ENCODE data around the gene RBKS. TPM values are rescaled to one million over a fixed set of nuclear protein-coding genes. Genes with fewer than 3 reads are reported as not detected.
A peak's percentile ranks its signal among the peaks of the same experiment; 100 is the strongest.

The RBKS gene
- polyA plus RNA-seq, 4 donors: 19.8 to 72.0 (median 33.2) TPM

- Histone ChIP-seq H3K36me3 (ENCODE audit: control insufficient read depth in 3 of 3, insufficient read depth in 2 of 3, low read depth in 1 of 3, low read length in 3 of 3) (peaks cover 0 to 3% (median 0%) of the 10 kb centered on the region in 3 donors), H3K27me3 (ENCODE audit: control insufficient read depth in 3 of 3, insufficient read depth in 3 of 3, low read length in 3 of 3) (no peaks in the 10 kb centered on the region), H3K4me3 (ENCODE audit: low read depth in 1 of 3, low read length in 3 of 3) (no peak overlapping the region), H3K4me1 (ENCODE audit: control insufficient read depth in 3 of 3, insufficient read depth in 2 of 3, low read depth in 1 of 3, low read length in 2 of 3) (peaks cover 0 to 4% (median 0%) of the 10 kb centered on the region in 3 donors), H3K9me3 (ENCODE audit: control insufficient read depth in 2 of 2, insufficient read depth in 1 of 2, low read depth in 1 of 2, low read length in 1 of 2) (no peaks in the 10 kb centered on the region), H3K27ac (ENCODE audit: low read depth in 1 of 3, low read length in 2 of 3) (no peak overlapping the region)
- DNase-seq (no peak), FAIRE-seq (no peak)
Measured at GRCh38 chr2:27860111-27860510, 30.1 kb downstream of the RBKS start.

GRCh38 chr2:27857417-27858172, 32.6 kb downstream of the RBKS start:
- Histone ChIP-seq H3K4me1 (ENCODE audit: control insufficient read depth in 3 of 3, insufficient read depth in 2 of 3, low read depth in 1 of 3, low read length in 2 of 3) (peaks cover 0 to 5% (median 2%) of the 10 kb centered on the region in 3 donors), H3K27me3 (ENCODE audit: control insufficient read depth in 3 of 3, insufficient read depth in 3 of 3, low read length in 3 of 3) (no peaks in the 10 kb centered on the region), H3K4me3 (ENCODE audit: low read depth in 1 of 3, low read length in 3 of 3) (no peak overlapping the region), H3K9me3 (ENCODE audit: control insufficient read depth in 2 of 2, insufficient read depth in 1 of 2, low read depth in 1 of 2, low read length in 1 of 2) (no peaks in the 10 kb centered on the region), H3K27ac (ENCODE audit: low read depth in 1 of 3, low read length in 2 of 3) (no peak overlapping the region), H3K36me3 (ENCODE audit: control insufficient read depth in 3 of 3, insufficient read depth in 2 of 3, low read depth in 1 of 3, low read length in 3 of 3) (peaks cover 0 to 6% (median 0%) of the 10 kb centered on the region in 3 donors)
- DNase-seq (no peak), FAIRE-seq (no peak)
- WGBS, 3 donors: 81 to 92% (median 90%) methylated on average over 4 of the region's 4 CpGs

GRCh38 chr2:27856956-27857355, 33.2 kb downstream of the RBKS start:
- H3K27ac ChIP-seq (ENCODE audit: low read depth in 1 of 3, low read length in 2 of 3): no peak overlapping the region
- H3K27me3 ChIP-seq (ENCODE audit: control insufficient read depth in 3 of 3, insufficient read depth in 3 of 3, low read length in 3 of 3): no peaks in the 10 kb centered on the region
- 92 to 95% (median 93%) methylated on average over 3 of the region's 3 CpGs for WGBS, 3 donors
- no peak overlapping the region for H3K4me3 ChIP-seq (ENCODE audit: low read depth in 1 of 3, low read length in 3 of 3)
- H3K9me3 ChIP-seq (ENCODE audit: control insufficient read depth in 2 of 2, insufficient read depth in 1 of 2, low read depth in 1 of 2, low read length in 1 of 2): no peaks in the 10 kb centered on the region
- DNase-seq (no peak), FAIRE-seq (no peak)
- peaks cover 0 to 5% (median 2%) of the 10 kb centered on the region in 3 donors for H3K4me1 ChIP-seq (ENCODE audit: control insufficient read depth in 3 of 3, insufficient read depth in 2 of 3, low read depth in 1 of 3, low read length in 2 of 3)
- H3K36me3 ChIP-seq (ENCODE audit: control insufficient read depth in 3 of 3, insufficient read depth in 2 of 3, low read depth in 1 of 3, low read length in 3 of 3): peaks cover 0 to 5% (median 0%) of the 10 kb centered on the region in 3 donors

GRCh38 chr2:27856386-27856785, 33.8 kb downstream of the RBKS start:
- Histone ChIP-seq H3K4me3 (ENCODE audit: low read depth in 1 of 3, low read length in 3 of 3) (no peak overlapping the region), H3K27ac (ENCODE audit: low read depth in 1 of 3, low read length in 2 of 3) (no peak overlapping the region), H3K36me3 (ENCODE audit: control insufficient read depth in 3 of 3, insufficient read depth in 2 of 3, low read depth in 1 of 3, low read length in 3 of 3) (peaks cover 0 to 3% (median 0%) of the 10 kb centered on the region in 3 donors), H3K9me3 (ENCODE audit: control insufficient read depth in 2 of 2, insufficient read depth in 1 of 2, low read depth in 1 of 2, low read length in 1 of 2) (no peaks in the 10 kb centered on the region), H3K27me3 (ENCODE audit: control insufficient read depth in 3 of 3, insufficient read depth in 3 of 3, low read length in 3 of 3) (no peaks in the 10 kb centered on the region), H3K4me1 (ENCODE audit: control insufficient read depth in 3 of 3, insufficient read depth in 2 of 3, low read depth in 1 of 3, low read length in 2 of 3) (peaks cover 0 to 5% (median 2%) of the 10 kb centered on the region in 3 donors)
- DNase-seq (no peak), FAIRE-seq (no peak)
- 76 to 92% (median 88%) methylated on average over 3 of the region's 3 CpGs for WGBS, 3 donors

- DNase-seq: peak in 1 of 2 donors; percentile 22
- no peak for FAIRE-seq
- no peaks in the 10 kb centered on the region for H3K9me3 ChIP-seq (ENCODE audit: control insufficient read depth in 2 of 2, insufficient read depth in 1 of 2, low read depth in 1 of 2, low read length in 1 of 2)
- H3K36me3 ChIP-seq (ENCODE audit: control insufficient read depth in 3 of 3, insufficient read depth in 2 of 3, low read depth in 1 of 3, low read length in 3 of 3): peaks cover 0 to 3% (median 0%) of the 10 kb centered on the region in 3 donors
- no peak overlapping the region for H3K4me3 ChIP-seq (ENCODE audit: low read depth in 1 of 3, low read length in 3 of 3)
- H3K27ac ChIP-seq (ENCODE audit: low read depth in 1 of 3, low read length in 2 of 3): no peak overlapping the region
- H3K27me3 ChIP-seq (ENCODE audit: control insufficient read depth in 3 of 3, insufficient read depth in 3 of 3, low read length in 3 of 3): no peaks in the 10 kb centered on the region
- H3K4me1 ChIP-seq (ENCODE audit: control insufficient read depth in 3 of 3, insufficient read depth in 2 of 3, low read depth in 1 of 3, low read length in 2 of 3): peaks cover 0 to 5% (median 2%) of the 10 kb centered on the region in 3 donors
Measured at GRCh38 chr2:27855476-27855875, 34.7 kb downstream of the RBKS start.

- Histone ChIP-seq H3K27ac (ENCODE audit: low read depth in 1 of 3, low read length in 2 of 3) (no peak overlapping the region), H3K36me3 (ENCODE audit: control insufficient read depth in 3 of 3, insufficient read depth in 2 of 3, low read depth in 1 of 3, low read length in 3 of 3) (peaks cover 0 to 6% (median 0%) of the 10 kb centered on the region in 3 donors), H3K9me3 (ENCODE audit: control insufficient read depth in 2 of 2, insufficient read depth in 1 of 2, low read depth in 1 of 2, low read length in 1 of 2) (no peaks in the 10 kb centered on the region), H3K27me3 (ENCODE audit: control insufficient read depth in 3 of 3, insufficient read depth in 3 of 3, low read length in 3 of 3) (no peaks in the 10 kb centered on the region), H3K4me3 (ENCODE audit: low read depth in 1 of 3, low read length in 3 of 3) (no peak overlapping the region), H3K4me1 (ENCODE audit: control insufficient read depth in 3 of 3, insufficient read depth in 2 of 3, low read depth in 1 of 3, low read length in 2 of 3) (peaks cover 0 to 5% (median 2%) of the 10 kb centered on the region in 3 donors)
- FAIRE-seq: no peak
- 12 to 60% (median 42%) methylated on average over 3 of the region's 3 CpGs for WGBS, 3 donors
- DNase-seq: peak; percentile 52 to 87
Measured at GRCh38 chr2:27854229-27854862, 35.8 kb downstream of the RBKS start.

GRCh38 chr2:27852691-27853090, 37.5 kb downstream of the RBKS start:
- Histone ChIP-seq H3K27ac (ENCODE audit: low read depth in 1 of 3, low read length in 2 of 3) (no peak overlapping the region), H3K4me3 (ENCODE audit: low read depth in 1 of 3, low read length in 3 of 3) (no peak overlapping the region), H3K36me3 (ENCODE audit: control insufficient read depth in 3 of 3, insufficient read depth in 2 of 3, low read depth in 1 of 3, low read length in 3 of 3) (peaks cover 0 to 6% (median 0%) of the 10 kb centered on the region in 3 donors), H3K27me3 (ENCODE audit: control insufficient read depth in 3 of 3, insufficient read depth in 3 of 3, low read length in 3 of 3) (no peaks in the 10 kb centered on the region), H3K9me3 (ENCODE audit: control insufficient read depth in 2 of 2, insufficient read depth in 1 of 2, low read depth in 1 of 2, low read length in 1 of 2) (no peaks in the 10 kb centered on the region), H3K4me1 (ENCODE audit: control insufficient read depth in 3 of 3, insufficient read depth in 2 of 3, low read depth in 1 of 3, low read length in 2 of 3) (peaks cover 0 to 5% (median 2%) of the 10 kb centered on the region in 3 donors)
- 79 to 100% (median 95%) methylated on average over 1 of the region's 1 CpG for WGBS, 3 donors
- DNase-seq (no peak), FAIRE-seq (no peak)

GRCh38 chr2:27849558-27850205, 40.5 kb downstream of the RBKS start:
- DNase-seq (peak in 1 of 2 donors; percentile 45), FAIRE-seq (no peak)
- 84 to 89% (median 88%) methylated on average over 3 of the region's 3 CpGs for WGBS, 3 donors
- Histone ChIP-seq H3K27me3 (ENCODE audit: control insufficient read depth in 3 of 3, insufficient read depth in 3 of 3, low read length in 3 of 3) (no peaks in the 10 kb centered on the region), H3K36me3 (ENCODE audit: control insufficient read depth in 3 of 3, insufficient read depth in 2 of 3, low read depth in 1 of 3, low read length in 3 of 3) (peaks cover 0 to 13% (median 4%) of the 10 kb centered on the region in 3 donors), H3K4me1 (ENCODE audit: control insufficient read depth in 3 of 3, insufficient read depth in 2 of 3, low read depth in 1 of 3, low read length in 2 of 3) (peaks cover 0 to 5% (median 2%) of the 10 kb centered on the region in 3 donors), H3K4me3 (ENCODE audit: low read depth in 1 of 3, low read length in 3 of 3) (no peak overlapping the region), H3K9me3 (ENCODE audit: control insufficient read depth in 2 of 2, insufficient read depth in 1 of 2, low read depth in 1 of 2, low read length in 1 of 2) (no peaks in the 10 kb centered on the region), H3K27ac (ENCODE audit: low read depth in 1 of 3, low read length in 2 of 3) (no peak overlapping the region)
